GM18526 (cell line): Measurements from ENCODE around the gene SVOPL.

ENCODE experiments used
- POLR2A ChIP-seq: IDR thresholded peaks from 3 replicates; pipeline ENCODE4 v1.6.1; 2011; ENCODE audit not compliant: insufficient read length; ENCODE audit errors: extremely low read depth

Gene SVOPL

DNA sequence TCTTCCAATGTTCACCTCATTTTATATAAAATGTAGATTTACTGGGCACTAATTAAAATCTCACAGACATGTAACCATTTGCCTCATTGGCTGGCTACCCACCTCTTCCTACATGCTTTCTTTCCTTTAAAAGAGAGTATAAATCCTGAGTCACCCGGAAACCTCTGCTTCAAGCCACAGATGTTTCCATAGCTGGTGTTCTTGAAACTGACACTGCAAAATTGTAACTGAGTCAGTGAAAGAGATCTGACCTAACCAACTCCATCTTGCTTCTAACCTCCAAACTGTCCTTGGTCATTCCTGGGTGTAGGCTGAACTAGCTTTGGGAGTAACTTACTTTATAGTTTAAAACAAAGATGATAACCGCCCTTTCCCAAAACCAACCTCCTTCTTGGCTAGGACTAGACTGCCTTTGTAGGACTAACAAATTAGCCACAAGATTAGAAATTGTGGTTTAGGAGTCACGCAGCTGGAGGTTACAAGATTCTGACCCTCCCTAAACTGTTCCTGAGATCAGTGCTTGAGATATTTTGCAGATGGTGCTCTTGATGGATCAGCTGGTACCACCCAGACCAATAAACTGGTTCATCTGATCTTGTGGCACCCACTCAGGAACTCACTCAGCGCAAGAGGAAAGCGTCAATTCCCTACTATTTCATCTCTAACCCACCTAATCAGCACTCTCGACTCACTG, 33.5 kb downstream of the SVOPL start:
- TF ChIP-seq POLR2A, result no peak

DNA sequence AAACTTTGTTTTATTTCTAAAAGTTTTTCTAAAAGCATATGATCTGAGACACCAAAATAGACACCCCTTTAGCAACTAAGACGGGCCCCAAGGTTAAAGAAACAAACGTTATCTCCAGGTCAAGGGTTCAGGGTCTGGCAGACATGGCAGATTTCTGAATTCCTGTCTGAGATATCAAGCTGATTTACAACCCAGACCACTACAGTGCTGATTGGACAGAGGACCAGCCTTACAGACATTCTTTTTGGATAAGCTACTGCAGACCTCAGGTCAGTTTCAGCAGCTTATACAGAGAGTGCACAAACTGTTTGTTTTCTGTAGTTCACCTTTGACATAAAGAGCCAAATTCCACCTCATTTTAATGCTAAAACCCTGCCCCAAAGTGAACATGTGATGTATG, 34.8 kb downstream of the SVOPL start:
- no peak for TF ChIP-seq POLR2A

DNA sequence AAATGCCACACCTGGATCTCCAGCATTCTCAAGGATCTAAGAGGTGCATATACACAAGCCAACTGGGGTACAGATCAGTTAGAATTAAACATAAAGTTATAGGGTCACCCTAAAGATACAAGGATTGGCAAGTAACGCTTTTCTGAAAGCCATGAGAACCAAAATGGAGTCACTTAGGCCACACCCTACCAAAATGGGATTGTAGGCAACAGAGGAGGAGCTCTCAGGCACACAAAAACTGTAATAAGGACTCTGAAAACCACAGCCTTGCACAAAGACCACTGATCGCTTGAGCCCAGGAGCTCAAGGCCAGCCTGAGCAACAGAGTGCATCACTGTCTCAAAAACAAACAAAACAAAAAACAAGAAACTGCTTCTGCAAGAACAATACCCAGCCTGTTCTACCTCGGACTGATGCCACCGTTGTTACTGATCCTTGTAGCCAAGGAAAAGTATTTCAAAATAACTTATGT, 35.5 kb downstream of the SVOPL start:
- no peak for TF ChIP-seq POLR2A

DNA sequence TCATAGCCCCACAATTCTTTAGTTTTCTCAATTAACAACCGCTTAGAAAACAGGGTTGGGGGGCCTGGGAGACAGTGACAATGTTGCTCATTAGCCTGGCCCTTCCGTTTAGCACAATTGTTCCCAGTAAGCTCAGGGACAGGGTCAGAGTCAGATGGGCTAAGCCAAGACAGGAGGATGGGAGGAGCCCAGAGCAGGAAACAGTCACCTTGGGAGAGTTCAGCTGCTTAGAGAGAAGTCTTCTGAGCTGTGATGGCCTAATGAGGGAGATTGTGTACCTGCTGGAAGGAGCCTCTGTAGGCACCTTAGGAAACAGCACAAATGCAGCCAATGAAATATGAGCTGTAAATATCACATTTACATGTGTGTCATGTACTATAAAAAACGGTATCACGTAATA, 35.9 kb downstream of the SVOPL start:
- TF ChIP-seq POLR2A, result no peak

DNA sequence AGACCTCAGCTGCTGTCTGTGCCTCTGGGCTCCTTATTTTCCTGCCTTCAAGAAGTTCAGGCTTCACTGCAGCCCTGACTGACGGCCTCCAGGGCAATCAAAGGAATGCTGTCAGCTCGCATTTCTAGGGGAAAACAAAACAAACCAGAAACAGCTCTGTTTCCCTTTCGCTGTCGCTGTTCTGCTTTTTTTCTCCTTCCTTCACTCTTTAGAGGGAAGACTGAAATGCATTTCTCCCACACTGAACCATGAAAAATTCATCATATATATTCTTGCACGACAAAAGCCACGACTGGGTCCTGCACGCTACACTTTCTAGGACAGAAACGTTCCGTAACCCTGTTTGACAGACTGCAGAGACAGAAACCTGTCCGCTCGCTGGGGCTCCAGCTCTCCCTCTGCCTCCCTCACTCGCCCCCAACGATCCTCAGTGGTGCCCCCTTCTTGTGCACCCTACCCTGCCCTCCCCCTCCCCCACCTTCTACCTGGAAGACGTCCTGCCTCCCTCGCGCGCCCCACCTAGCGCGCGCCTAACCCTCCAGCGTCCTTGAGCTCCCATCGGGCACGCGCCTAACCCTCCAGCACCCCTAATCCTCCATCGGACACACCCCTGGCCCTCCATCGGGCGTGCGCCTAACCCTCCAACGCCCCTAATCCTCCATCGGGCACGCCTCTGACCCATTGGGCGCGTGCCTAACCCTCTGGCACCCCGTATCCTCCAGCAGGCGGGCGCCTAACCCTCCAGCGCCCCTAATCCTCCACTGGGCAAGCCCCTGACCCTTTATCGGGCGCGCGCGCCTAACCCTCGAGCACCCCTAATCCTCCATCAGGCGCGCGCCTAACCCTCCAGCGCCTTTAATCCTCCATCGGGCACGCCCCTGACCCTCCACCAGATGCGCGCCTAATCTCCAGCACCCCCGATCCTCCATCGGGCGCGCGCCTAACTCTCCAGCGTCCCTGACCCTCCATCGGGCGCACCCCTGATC, 37.1 kb downstream of the SVOPL start:
- TF ChIP-seq POLR2A, result no peak

DNA sequence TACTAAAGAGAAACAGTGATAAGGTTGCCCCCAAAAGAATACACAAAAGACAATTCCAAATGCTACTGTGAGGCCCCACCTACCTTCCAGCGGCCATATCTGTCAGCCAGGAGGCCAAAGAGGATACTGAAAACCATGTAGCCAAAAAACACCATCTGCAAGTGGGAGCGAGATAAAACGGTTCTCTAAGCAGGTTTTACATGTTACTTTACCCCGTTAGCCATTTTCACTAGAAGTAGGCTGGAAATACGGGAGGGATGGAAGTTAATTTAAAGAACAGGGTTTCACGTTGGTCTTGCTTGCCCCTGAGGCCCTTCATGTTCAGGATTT, 38.2 kb downstream of the SVOPL start:
- TF ChIP-seq POLR2A, result no peak

DNA sequence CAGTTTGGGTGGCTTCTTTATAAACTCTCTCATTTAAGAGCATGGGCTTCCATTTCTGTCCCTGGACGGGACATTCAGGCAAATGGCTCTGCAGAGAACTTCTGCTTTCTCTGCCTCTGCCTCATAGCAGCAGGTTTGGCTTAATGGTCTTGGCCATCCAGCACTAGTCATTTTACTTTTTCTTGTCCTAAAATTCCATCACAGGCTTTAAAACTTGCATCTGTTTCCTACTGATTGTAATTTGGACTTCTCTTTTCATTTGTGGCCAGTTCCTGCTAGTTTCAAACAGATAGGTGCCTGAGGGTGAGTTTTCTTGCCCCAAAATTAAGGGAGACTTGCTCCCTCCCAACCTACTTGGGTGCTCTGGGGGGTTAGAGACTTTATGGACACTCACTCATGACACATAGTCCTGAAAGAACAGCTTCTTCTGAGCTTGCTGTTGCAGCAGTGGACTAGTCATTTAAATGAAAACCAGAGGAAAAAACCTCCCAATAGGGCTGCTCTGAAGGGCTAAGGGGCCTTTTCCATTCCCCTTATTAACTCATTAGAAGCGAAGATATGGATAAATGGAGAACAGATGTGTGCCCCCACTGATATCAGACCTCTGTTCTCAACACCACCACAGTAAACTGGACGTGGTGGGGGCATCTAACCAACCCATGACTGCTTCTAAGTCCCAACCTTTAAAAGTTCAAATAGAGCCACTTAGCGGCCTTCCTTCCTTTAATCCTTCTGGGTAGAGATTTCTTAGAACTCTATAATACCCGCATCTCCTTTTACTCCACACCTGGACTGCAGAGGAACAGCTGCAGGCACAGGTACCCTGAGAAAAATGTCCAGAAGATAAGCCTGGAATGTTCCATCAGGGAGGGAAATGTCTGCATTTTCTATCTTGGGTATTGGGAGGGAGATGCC, 38.8 kb downstream of the SVOPL start:
- no peak for TF ChIP-seq POLR2A

DNA sequence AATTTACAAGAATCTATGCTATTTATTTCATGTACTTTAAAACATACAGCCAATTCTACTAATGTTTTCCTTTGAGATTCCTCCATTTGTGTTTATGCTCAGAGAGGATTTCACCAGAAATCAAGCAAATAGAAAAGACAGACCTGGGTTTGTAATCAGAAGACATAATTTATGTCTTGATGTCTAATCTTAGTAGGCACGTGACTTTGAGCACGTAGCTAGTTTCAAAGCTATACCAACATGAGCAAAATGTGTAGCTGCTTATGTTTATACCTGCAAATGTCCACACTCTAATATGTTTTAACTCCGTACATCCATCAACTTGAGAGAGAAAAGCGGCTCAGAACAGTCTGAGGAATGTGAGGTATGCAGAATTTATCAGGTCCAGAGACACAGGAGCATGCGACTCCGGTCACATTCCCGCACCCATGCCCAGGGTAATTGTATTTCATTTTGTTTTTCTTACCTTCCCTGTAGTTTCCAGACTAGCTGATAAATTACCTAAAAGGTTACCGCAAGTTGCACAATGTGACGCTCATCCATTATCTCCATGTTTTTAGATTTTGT, 40.0 kb downstream of the SVOPL start:
- TF ChIP-seq POLR2A, result no peak

DNA sequence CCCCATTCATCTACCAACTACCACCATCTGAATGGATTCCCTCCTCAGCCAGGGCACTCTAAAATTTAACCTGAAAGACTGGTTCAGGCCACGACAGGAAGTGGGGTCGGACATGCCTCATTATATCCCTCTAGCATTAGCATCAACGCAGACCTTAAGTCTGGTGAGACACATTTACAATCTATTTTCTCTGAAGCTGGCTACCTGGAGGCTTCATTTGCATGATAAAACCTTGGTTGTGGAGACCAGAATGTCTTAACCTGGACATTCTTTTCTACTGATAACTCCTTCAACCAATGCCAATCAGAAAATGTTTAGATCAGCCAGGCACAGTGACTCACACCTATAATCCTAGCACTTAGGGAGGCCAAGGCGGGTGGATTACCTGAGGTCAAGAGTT, 42.3 kb downstream of the SVOPL start:
- no peak for TF ChIP-seq POLR2A

DNA sequence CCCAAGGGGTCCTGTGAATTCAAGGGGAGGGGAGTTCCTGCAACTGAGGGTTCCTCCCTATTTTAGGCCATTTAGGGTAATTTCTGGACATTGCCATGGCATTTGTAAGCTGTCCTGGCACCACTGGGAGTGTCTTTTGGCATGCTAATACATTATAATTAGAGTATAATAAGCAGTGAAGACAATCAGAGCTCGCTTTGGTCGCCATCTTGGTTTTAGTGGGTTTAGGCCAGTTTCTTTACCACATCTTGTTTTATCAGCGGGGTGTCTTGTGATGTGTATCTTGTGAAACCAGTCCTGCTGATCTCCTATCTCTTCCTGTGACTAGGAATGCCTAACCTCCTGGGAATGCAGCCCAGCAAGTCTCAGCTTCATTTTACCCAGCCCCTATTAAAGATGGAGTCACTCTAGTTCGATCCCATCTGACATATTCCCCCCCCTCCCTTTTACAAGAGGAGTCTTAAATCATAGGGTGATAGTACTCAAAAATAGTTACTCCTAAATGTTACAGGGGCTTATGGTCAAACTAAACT, 43.2 kb downstream of the SVOPL start:
- no peak for TF ChIP-seq POLR2A

DNA sequence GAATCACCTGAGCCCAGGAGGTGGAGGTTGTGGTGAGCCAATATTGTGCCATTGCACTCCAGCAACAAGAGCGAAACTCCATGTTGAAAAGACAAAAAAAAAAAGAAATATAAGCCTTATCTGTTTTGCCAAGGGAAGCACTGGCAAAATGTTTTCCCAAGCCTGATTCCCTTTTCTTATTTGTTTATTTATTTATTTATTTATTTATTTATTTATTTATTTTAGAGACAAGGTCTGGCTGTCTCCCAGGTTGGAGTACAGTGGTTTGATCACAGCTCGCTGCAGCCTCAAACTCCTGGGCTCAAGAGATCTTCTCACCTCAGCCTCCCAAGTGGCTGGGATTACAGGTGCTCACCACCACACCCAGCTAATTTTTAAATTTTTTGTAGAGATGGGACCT, 44.2 kb downstream of the SVOPL start:
- TF ChIP-seq POLR2A, result no peak

DNA sequence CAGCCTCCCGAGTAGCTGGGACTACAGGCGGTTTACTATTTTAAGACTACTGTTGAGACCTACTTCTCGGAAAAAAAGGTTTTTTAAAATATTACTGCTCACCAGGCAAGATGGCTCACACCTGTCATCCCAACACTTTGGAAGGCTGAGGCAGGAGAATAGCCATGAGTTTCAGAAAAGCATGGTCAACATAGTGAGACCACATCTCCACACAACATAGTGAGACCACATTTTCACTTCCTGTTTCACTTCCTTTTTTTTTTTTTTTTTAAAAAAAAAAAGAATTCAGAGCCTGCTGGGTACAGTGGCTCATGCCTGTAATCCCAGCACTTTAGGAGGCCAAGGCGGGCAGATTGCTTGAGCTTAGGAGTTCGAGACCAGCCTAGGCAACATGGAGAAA, 46.5 kb downstream of the SVOPL start:
- TF ChIP-seq POLR2A, result no peak

DNA sequence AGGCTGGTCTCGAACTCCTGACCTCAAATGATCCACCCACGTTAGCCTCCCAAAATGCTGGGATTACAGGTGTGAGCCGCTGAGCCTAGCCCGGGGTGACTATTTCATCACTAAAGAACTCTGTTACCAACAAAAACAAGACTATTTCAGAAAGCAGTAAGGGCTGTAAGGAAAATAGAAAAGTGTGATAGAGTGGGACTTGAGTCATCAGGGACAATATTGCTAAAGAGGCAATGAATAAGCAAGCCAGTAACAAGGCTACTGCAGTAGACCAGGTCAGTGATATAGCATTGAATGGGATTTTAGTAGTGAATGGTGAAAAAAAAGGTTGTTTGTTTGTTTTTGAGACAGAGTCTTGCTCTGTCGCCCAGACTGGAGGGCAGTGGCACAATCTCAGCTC, 51.7 kb downstream of the SVOPL start:
- no peak for TF ChIP-seq POLR2A

DNA sequence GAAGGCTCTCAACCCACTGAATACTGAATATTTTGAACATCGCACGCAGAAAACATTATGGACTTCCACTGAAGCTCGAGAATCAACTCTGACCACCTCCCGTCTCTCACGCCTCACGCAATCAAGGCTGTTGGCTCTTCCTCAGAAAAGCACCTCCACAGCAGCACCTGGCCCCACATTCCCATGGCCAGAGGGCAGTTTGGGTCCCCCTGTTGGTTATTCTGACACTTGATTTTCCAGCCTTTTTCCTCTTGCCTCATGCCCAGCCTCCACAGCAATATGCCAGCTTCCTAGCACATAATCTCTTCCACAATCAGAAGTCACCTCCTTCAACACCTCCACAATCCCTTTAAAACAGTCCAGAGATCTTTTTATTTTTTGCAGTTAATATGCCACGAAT, 55.9 kb downstream of the SVOPL start:
- no peak for TF ChIP-seq POLR2A
